ENCODE data around the gene NBAS. TPM values are rescaled to one million over a fixed set of nuclear protein-coding genes. Genes with fewer than 3 reads are reported as not detected.

NBAS gene
- total RNA-seq, 2 experiments from 2014 or later: 24.3 to 25.5 TPM

- H3K4me1 Mint-ChIP-seq (ENCODE audit: low read depth): no peaks in the 10 kb centered on the region
- no peaks in the 10 kb centered on the region for H3K9me3 Mint-ChIP-seq
- H3K36me3 Mint-ChIP-seq (ENCODE audit: low read depth): peaks cover 66% of the 10 kb centered on the region
- TF ChIP-seq CTCF (IDR thresholded peaks at IDR 0.05): no peak
- no peak overlapping the region for H3K4me3 ChIP-seq (ENCODE audit: low read length)
- H3K27ac Mint-ChIP-seq: no peak overlapping the region
- no peaks in the 10 kb centered on the region for H3K9me3 ChIP-seq (ENCODE audit: control insufficient read depth in 1 of 2, insufficient read depth in 1 of 2, low read length in 2 of 2)
- no peak for ATAC-seq (ENCODE audit: poor library complexity)
- no peaks in the 10 kb centered on the region for H3K4me1 ChIP-seq (ENCODE audit: insufficient read depth, low read length)
- peaks cover 24% of the 10 kb centered on the region for H3K36me3 ChIP-seq (ENCODE audit: insufficient read depth, low read length)
- ChIA-PET CTCF (no interaction called here), POLR2A (no interaction called here)
- no peak overlapping the region for H3K4me3 Mint-ChIP-seq
- no peak for DNase-seq
- no peak overlapping the region for H3K27ac ChIP-seq (ENCODE audit: low read depth in 1 of 2, low read length in 2 of 2)
- intact Hi-C loops (cut with DNase I, micrococcal nuclease): no loop called here
- H3K27me3 Mint-ChIP-seq: no peaks in the 10 kb centered on the region
- no peaks in the 10 kb centered on the region for H3K27me3 ChIP-seq (ENCODE audit: control insufficient read depth in 1 of 2, insufficient read depth in 2 of 2, low read length in 2 of 2)
Measured at GRCh38 chr2:15189216-15189615, 371.9 kb downstream of the NBAS start.

GRCh38 chr2:15187702-15188101, 373.4 kb downstream of the NBAS start:
- ChIA-PET POLR2A (no interaction called here), CTCF (no interaction called here)
- intact Hi-C loops (cut with DNase I, micrococcal nuclease): no loop called here
- no peaks in the 10 kb centered on the region for H3K9me3 ChIP-seq (ENCODE audit: control insufficient read depth in 1 of 2, insufficient read depth in 1 of 2, low read length in 2 of 2)
- H3K36me3 ChIP-seq (ENCODE audit: insufficient read depth, low read length): peaks cover 25% of the 10 kb centered on the region
- H3K4me1 Mint-ChIP-seq (ENCODE audit: low read depth): no peaks in the 10 kb centered on the region
- H3K9me3 Mint-ChIP-seq: no peaks in the 10 kb centered on the region
- no peaks in the 10 kb centered on the region for H3K27me3 ChIP-seq (ENCODE audit: control insufficient read depth in 1 of 2, insufficient read depth in 2 of 2, low read length in 2 of 2)
- ATAC-seq (ENCODE audit: poor library complexity) (no peak), DNase-seq (no peak)
- no peak overlapping the region for H3K4me3 Mint-ChIP-seq
- H3K4me3 ChIP-seq (ENCODE audit: low read length): no peak overlapping the region
- H3K27ac Mint-ChIP-seq: no peak overlapping the region
- H3K4me1 ChIP-seq (ENCODE audit: insufficient read depth, low read length): no peaks in the 10 kb centered on the region
- no peaks in the 10 kb centered on the region for H3K27me3 Mint-ChIP-seq
- peaks cover 78% of the 10 kb centered on the region for H3K36me3 Mint-ChIP-seq (ENCODE audit: low read depth)
- TF ChIP-seq CTCF (IDR thresholded peaks at IDR 0.05): no peak
- H3K27ac ChIP-seq (ENCODE audit: low read depth in 1 of 2, low read length in 2 of 2): no peak overlapping the region

GRCh38 chr2:15186118-15186517, 375.0 kb downstream of the NBAS start:
- Histone ChIP-seq H3K27ac (ENCODE audit: low read depth in 1 of 2, low read length in 2 of 2) (no peak overlapping the region), H3K27me3 (ENCODE audit: control insufficient read depth in 1 of 2, insufficient read depth in 2 of 2, low read length in 2 of 2) (no peaks in the 10 kb centered on the region), H3K4me3 (ENCODE audit: low read length) (no peak overlapping the region), H3K4me1 (ENCODE audit: insufficient read depth, low read length) (no peaks in the 10 kb centered on the region), H3K36me3 (ENCODE audit: insufficient read depth, low read length) (peaks cover 25% of the 10 kb centered on the region), H3K9me3 (ENCODE audit: control insufficient read depth in 1 of 2, insufficient read depth in 1 of 2, low read length in 2 of 2) (no peaks in the 10 kb centered on the region)
- Mint-ChIP-seq H3K4me3 (no peak overlapping the region), H3K36me3 (ENCODE audit: low read depth) (peaks cover 77% of the 10 kb centered on the region), H3K4me1 (ENCODE audit: low read depth) (peaks cover 1% of the 10 kb centered on the region), H3K9me3 (no peaks in the 10 kb centered on the region), H3K27ac (no peak overlapping the region), H3K27me3 (no peaks in the 10 kb centered on the region)
- intact Hi-C loops (cut with DNase I, micrococcal nuclease): no loop called here
- ChIA-PET POLR2A (no interaction called here), CTCF (no interaction called here)
- TF ChIP-seq CTCF (IDR thresholded peaks at IDR 0.05): no peak
- ATAC-seq (ENCODE audit: poor library complexity) (no peak), DNase-seq (no peak)

All from CD4-positive, alpha-beta T cell (primary cell).